Posterior vena cava (tissue), 2 donors: Measurements from ENCODE around the gene RSKR. TPM values are rescaled to one million over a fixed set of nuclear protein-coding genes. Genes with fewer than 3 reads are reported as not detected.
"Not testable (repeated sequence)": the region's sequence is repeated elsewhere in the genome, so short reads cannot be mapped to it uniquely, and the experiment has no call there.

ENCODE experiments used
- DNase-seq: peaks from one replicate; pipeline ENCODE4 v3.0.0-alpha.2; 2020; ENCODE audit warnings: low spot score
- intact Hi-C, 2 donors: fragments of 100-400 bp; cut with DNase I; formaldehyde crosslinking; loops; one replicate each; pipeline versions ENCODE4 v1.14.1 to v1.14.2; 2022 to 2023
- total RNA-seq, 2 donors: library from RNA; stranded (reverse); fragmentation: NEBNext Ultra II Directional; extraction: Animal tissue kit (Norgen Biotek cat#: 25700); gene quantifications; one replicate each; pipeline ENCODE4 v1.2.1, GENCODE V29; 2021
- donor health status: DM: yes; HTN: yes; CAD: no.
- donor health status: DM: yes; HTN: yes; CAD: no.

Gene RSKR
- total RNA-seq, 2 donors from 2014 or later = 4.7 to 10.1 TPM

GRCh38 chr17:28585851-28586250 lies 28.1 kb downstream of the RSKR start:
- intact Hi-C loops = no loop called here
- DNase-seq = no peak

GRCh38 chr17:28584434-28584833 lies 29.6 kb downstream of the RSKR start:
- DNase-seq = no peak

GRCh38 chr17:28582513-28582912 lies 31.5 kb downstream of the RSKR start:
- intact Hi-C loops = no loop called here
- DNase-seq = no peak

More at GRCh38 chr17:28584434-28584833, 29.6 kb downstream of the RSKR start:
- intact Hi-C loops = no loop called here

- intact Hi-C loops = no loop called here
- DNase-seq = no peak
Measured at GRCh38 chr17:28580959-28581358, 33.0 kb downstream of the RSKR start.

GRCh38 chr17:28579526-28579925 lies 34.5 kb downstream of the RSKR start:
- DNase-seq = no peak
- intact Hi-C loops = no loop called here

GRCh38 chr17:28578246-28579195 lies 35.5 kb downstream of the RSKR start:
- DNase-seq = no peak
- intact Hi-C loops = no loop called here

- DNase-seq = no peak
- intact Hi-C loops = no loop called here
Measured at GRCh38 chr17:28577466-28577824, 36.5 kb downstream of the RSKR start.

- DNase-seq = peak; percentile 99
- intact Hi-C loops = no loop called here
Measured at GRCh38 chr17:28576758-28577465, 37.1 kb downstream of the RSKR start, which contains the start of gene ALDOC. Gene ALDOC (minus strand): TSS chr17:28576895. CDS start chr17:28575532, 1,363 bp downstream.

GRCh38 chr17:28576016-28576415 lies 38.0 kb downstream of the RSKR start:
- intact Hi-C loops, DNase-seq: not testable (repeated sequence)

GRCh38 chr17:28575126-28575795 lies 38.7 kb downstream of the RSKR start:
- intact Hi-C loops = no loop called here
- no peak for DNase-seq

GRCh38 chr17:28574526-28574925 lies 39.5 kb downstream of the RSKR start:
- intact Hi-C loops = no loop called here
- DNase-seq = no peak

- no peak for DNase-seq
- intact Hi-C loops = no loop called here
Measured at GRCh38 chr17:28573966-28574480, 40.0 kb downstream of the RSKR start.

- intact Hi-C loops = no loop called here
- no peak for DNase-seq
Measured at GRCh38 chr17:28573521-28573920, 40.5 kb downstream of the RSKR start.

GRCh38 chr17:28573040-28573380 lies 41.0 kb downstream of the RSKR start:
- DNase-seq = no peak
- intact Hi-C loops = no loop called here

GRCh38 chr17:28572259-28573039 lies 41.5 kb downstream of the RSKR start:
- no peak for DNase-seq

GRCh38 chr17:28571361-28572122 lies 42.4 kb downstream of the RSKR start, which contains the start of gene PIGS:
Gene PIGS (minus strand): TSS chr17:28571524. CDS start chr17:28571496, 28 bp downstream.
- peak; percentile 98 for DNase-seq
- intact Hi-C loops = no loop called here

More at GRCh38 chr17:28572259-28573039, 41.5 kb downstream of the RSKR start:
- intact Hi-C loops = no loop called here

- DNase-seq = no peak
- intact Hi-C loops = no loop called here
Measured at GRCh38 chr17:28570716-28571360, 43.1 kb downstream of the RSKR start.

- intact Hi-C loops = loop anchor here in 1 of 2 donors (5.0 kb wide), 1 partner anchor 942 kb away; no protein-coding TSS in a partner anchor
- DNase-seq = no peak
Measured at GRCh38 chr17:28569446-28569845, 44.5 kb downstream of the RSKR start.
